DND-41 (cell line): ENCODE measurements around the gene FIZ1.
A peak's percentile ranks its signal among the peaks of the same experiment; 100 is the strongest.

Experiments used
- ATAC-seq: fragments of 200-7000 bp; cut with Tn5 transposase; 3 replicates; pipeline ENCODE4 v1.9.1; 2021; ENCODE audit warnings: low read depth; ENCODE audit not compliant: insufficient read depth
- DNase-seq: peaks from one replicate; pipeline ENCODE4 v3.0.0-alpha.2; 2020
- H2AFZ ChIP-seq: 2 replicates; pipeline ENCODE4 v1.6.0; 2012; ENCODE audit warnings: low read depth, low read length
- H3K27ac ChIP-seq: 2 replicates; pipeline ENCODE4 v1.5.1; 2012; ENCODE audit warnings: low read length, inconsistent platforms
- H3K27me3 ChIP-seq: fragments of 200-600 bp; sonication (generic); 2 replicates; pipeline ENCODE4 v1.6.0; 2012; ENCODE audit warnings: low read length, mild to moderate bottlenecking, inconsistent platforms; ENCODE audit not compliant: insufficient read depth, poor library complexity
- H3K36me3 ChIP-seq: 2 replicates; pipeline ENCODE4 v1.5.1; 2012; ENCODE audit warnings: low read length, inconsistent platforms; ENCODE audit not compliant: insufficient read depth
- H3K4me1 ChIP-seq: 2 replicates; pipeline ENCODE4 v1.5.1; 2012; ENCODE audit warnings: mild to moderate bottlenecking, low read length; ENCODE audit not compliant: insufficient read depth
- H3K4me2 ChIP-seq: 2 replicates; pipeline ENCODE4 v1.6.0; 2012; ENCODE audit warnings: mild to moderate bottlenecking, moderate library complexity, low read length, inconsistent platforms; ENCODE audit not compliant: insufficient read depth
- H3K4me3 ChIP-seq, 2 experiments: fragments of 200-600 bp in 1 of 2; shearing (Covaris generic) in 1 of 2; 2 replicates each; pipeline ENCODE4 v1.5.1; 2012 to 2016; ENCODE audit warnings: inconsistent platforms in 2 of 2, low read length in 2 of 2, mild to moderate bottlenecking in 2 of 2, low read depth in 1 of 2, moderate library complexity in 1 of 2
- H3K79me2 ChIP-seq: 2 replicates; pipeline ENCODE4 v1.6.0; 2012; ENCODE audit warnings: low read length, inconsistent platforms; ENCODE audit not compliant: insufficient read depth
- H3K9ac ChIP-seq: 2 replicates; pipeline ENCODE4 v1.6.0; 2012; ENCODE audit warnings: low read depth, mild to moderate bottlenecking, inconsistent platforms, low read length, moderate library complexity
- H3K9me3 ChIP-seq: 2 replicates; pipeline ENCODE4 v1.5.1; 2012; ENCODE audit warnings: low read length, moderate library complexity, mild to moderate bottlenecking, inconsistent platforms; ENCODE audit not compliant: insufficient read depth, severe bottlenecking
- H4K20me1 ChIP-seq: 2 replicates; pipeline ENCODE4 v1.6.0; 2012; ENCODE audit warnings: low read length; ENCODE audit not compliant: insufficient read depth
- CTCF ChIP-seq: IDR thresholded peaks from 2 replicates; pipeline ENCODE4 v1.5.1; 2012; ENCODE audit warnings: borderline replicate concordance, low read length, moderate library complexity, mild to moderate bottlenecking; ENCODE audit not compliant: poor library complexity, severe bottlenecking; ENCODE audit errors: extremely low read depth
- EZH2 ChIP-seq: IDR thresholded peaks from 3 replicates; pipeline ENCODE4 v1.6.1; 2012; ENCODE audit warnings: borderline replicate concordance, low read depth, mild to moderate bottlenecking, moderate library complexity, low read length, inconsistent platforms; ENCODE audit not compliant: severe bottlenecking

FIZ1 gene

GRCh38 chr19:55603581-55604292 is 4.4 kb upstream of the FIZ1 start:
- no peak overlapping the region for H2AFZ ChIP-seq
- no peak for DNase-seq
- H3K36me3 ChIP-seq, result peaks cover 11% of the 10 kb centered on the region
- peak overlapping the region; percentile 25; the same call in 1 of the 2 replicates for H3K27ac ChIP-seq
- H3K9me3 ChIP-seq, result no peaks in the 10 kb centered on the region
- no peaks in the 10 kb centered on the region for H3K27me3 ChIP-seq
- peaks cover 3% of the 10 kb centered on the region; the same call in 1 of the 2 replicates for H4K20me1 ChIP-seq
- peak overlapping the region in 1 of 2 experiments; percentile 83; a peak in 1 of 4 replicates for H3K4me3 ChIP-seq
- no peak for ATAC-seq
- H3K79me2 ChIP-seq, result peaks cover 36% of the 10 kb centered on the region
- peak overlapping the region; percentile 95 for H3K4me2 ChIP-seq
- H3K4me1 ChIP-seq, result peaks cover 58% of the 10 kb centered on the region
- peak overlapping the region; percentile 95; the same call in 1 of the 2 replicates for H3K9ac ChIP-seq
- TF ChIP-seq EZH2, result no peak

- ATAC-seq (no peak), DNase-seq (no peak)
- Histone ChIP-seq H3K27me3 (no peaks in the 10 kb centered on the region), H3K9ac (no peak overlapping the region), H3K9me3 (no peaks in the 10 kb centered on the region), H3K79me2 (peaks cover 36% of the 10 kb centered on the region), H3K27ac (no peak overlapping the region), H4K20me1 (no peaks in the 10 kb centered on the region), H3K4me2 (no peak overlapping the region), H3K4me1 (peaks cover 62% of the 10 kb centered on the region), H3K36me3 (peaks cover 9% of the 10 kb centered on the region), H2AFZ (no peak overlapping the region), H3K4me3 (no peak overlapping the region)
- TF ChIP-seq CTCF (no peak), EZH2 (no peak)
These were observed 3.8 kb upstream of the FIZ1 start for GRCh38 chr19:55603115-55603514.

DNA sequence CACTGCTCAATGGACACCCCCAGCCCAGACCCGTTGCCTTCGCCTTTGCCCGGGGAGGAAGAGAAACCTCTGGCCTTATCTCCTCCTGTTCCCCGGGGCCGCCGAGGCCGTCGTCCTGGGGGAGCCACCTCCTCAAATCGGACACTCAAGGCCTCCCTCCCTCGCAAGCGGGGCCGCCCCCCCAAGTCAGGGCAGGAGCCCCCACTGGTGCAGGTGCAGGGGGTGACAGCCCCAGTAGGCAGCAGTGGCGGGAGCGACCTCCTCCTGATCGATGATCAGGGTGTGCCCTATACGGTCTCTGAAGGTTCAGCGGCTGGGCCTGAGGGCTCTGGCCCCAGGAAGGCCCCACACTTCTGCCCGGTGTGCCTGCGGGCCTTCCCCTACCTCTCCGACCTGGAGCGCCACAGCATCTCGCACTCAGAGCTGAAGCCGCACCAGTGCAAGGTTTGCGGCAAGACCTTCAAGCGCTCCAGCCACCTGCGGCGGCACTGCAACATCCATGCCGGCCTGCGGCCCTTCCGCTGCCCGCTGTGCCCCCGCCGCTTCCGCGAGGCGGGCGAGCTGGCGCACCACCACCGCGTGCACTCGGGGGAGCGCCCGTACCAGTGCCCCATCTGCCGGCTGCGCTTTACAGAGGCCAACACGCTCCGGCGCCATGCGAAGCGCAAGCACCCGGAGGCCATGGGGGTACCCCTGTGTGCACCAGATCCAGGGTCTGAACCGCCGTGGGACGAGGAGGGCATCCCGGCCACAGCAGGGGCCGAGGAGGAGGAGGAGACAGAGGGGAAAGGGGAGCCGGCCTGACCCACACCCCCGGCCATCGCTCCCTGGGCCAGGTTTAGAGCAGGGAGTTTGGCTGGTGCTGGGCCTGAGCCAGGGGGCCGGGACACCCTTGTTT is 3.0 kb upstream of the FIZ1 start:
- Histone ChIP-seq H3K4me1 (peaks cover 58% of the 10 kb centered on the region), H3K4me3 (no peak overlapping the region), H3K4me2 (no peak overlapping the region), H3K27me3 (no peaks in the 10 kb centered on the region), H3K79me2 (peaks cover 35% of the 10 kb centered on the region), H3K27ac (no peak overlapping the region), H3K9ac (no peak overlapping the region), H3K36me3 (peaks cover 15% of the 10 kb centered on the region), H3K9me3 (no peaks in the 10 kb centered on the region), H2AFZ (no peak overlapping the region), H4K20me1 (no peaks in the 10 kb centered on the region)
- TF ChIP-seq CTCF, result no peak
- no peak for TF ChIP-seq EZH2
- ATAC-seq (no peak), DNase-seq (no peak)

GRCh38 chr19:55601084-55601483 is 1.8 kb upstream of the FIZ1 start:
- Histone ChIP-seq H3K9me3 (no peaks in the 10 kb centered on the region), H4K20me1 (no peaks in the 10 kb centered on the region), H2AFZ (peak overlapping the region; percentile 81), H3K4me1 (peaks cover 46% of the 10 kb centered on the region), H3K4me3 (peak overlapping the region; percentile 66 to 76; a peak in 3 of 4 replicates), H3K36me3 (peaks cover 17% of the 10 kb centered on the region), H3K27me3 (no peaks in the 10 kb centered on the region), H3K9ac (peak overlapping the region; percentile 99), H3K27ac (peak overlapping the region; percentile 93), H3K4me2 (peak overlapping the region; percentile 93), H3K79me2 (peaks cover 22% of the 10 kb centered on the region)
- ATAC-seq (no peak), DNase-seq (no peak)
- TF ChIP-seq EZH2 (no peak), CTCF (no peak)
